ENCODE measurements around the gene ZKSCAN3. TPM values are rescaled to one million over a fixed set of nuclear protein-coding genes. Genes with fewer than 3 reads are reported as not detected.
A peak's percentile ranks its signal among the peaks of the same experiment; 100 is the strongest.

ZKSCAN3 gene
- total and polyA plus RNA-seq, 2 of the 8 experiments (the other 6 are each of a cell fraction or from before 2014, with no cell fraction given) = 2.7 to 9.8 TPM

GRCh38 chr6:28399350-28400121 is 49.8 kb downstream of the ZKSCAN3 start, which contains the start of gene ZSCAN12 (continued):
- no peak for TF ChIP-seq NRF1 (IDR thresholded peaks at IDR 0.05; ENCODE audit: low read depth, low read length)
- TF ChIP-seq, protein P1, sequence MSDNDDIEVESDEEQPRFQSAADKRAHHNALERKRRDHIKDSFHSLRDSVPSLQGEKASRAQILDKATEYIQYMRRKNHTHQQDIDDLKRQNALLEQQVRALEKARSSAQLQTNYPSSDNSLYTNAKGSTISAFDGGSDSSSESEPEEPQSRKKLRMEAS (IDR thresholded peaks at IDR 0.05) = peak; percentile 49
- TF ChIP-seq BACH1 (IDR thresholded peaks at IDR 0.05; ENCODE audit: low read length) = 0 out of 2 replicates have a peak, but pooled peaks have one; percentile 13
- TF ChIP-seq, protein P2, sequence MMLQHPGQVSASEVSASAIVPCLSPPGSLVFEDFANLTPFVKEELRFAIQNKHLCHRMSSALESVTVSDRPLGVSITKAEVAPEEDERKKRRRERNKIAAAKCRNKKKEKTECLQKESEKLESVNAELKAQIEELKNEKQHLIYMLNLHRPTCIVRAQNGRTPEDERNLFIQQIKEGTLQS (IDR thresholded peaks at IDR 0.05; ENCODE audit: insufficient read depth, low read depth, low read length) = no peak
- TF ChIP-seq SIX5 (IDR thresholded peaks at IDR 0.05; ENCODE audit: low read depth, low read length) = no peak
- TF ChIP-seq RNF2 (IDR thresholded peaks at IDR 0.05; ENCODE audit: borderline replicate concordance, low read depth, low read length, missing control alignments, poor library complexity, severe bottlenecking) = no peak
- peak; percentile 82 for TF ChIP-seq PHF8 (conservative IDR thresholded peaks at IDR 0.05; ENCODE audit: low read depth, low read length)
- no peak for TF ChIP-seq BCL11A (IDR thresholded peaks at IDR 0.05; ENCODE audit: low read depth in 2 of 2, low read length in 2 of 2)
- peak in 1 of 2 experiments; percentile 30; a peak in 1 of 4 replicates for TF ChIP-seq RAD21 (IDR thresholded peaks at IDR 0.05 in 1 of 2, conservative IDR thresholded peaks at IDR 0.05 in 1 of 2; ENCODE audit: low read depth in 2 of 2, low read length in 2 of 2)
- no peak for TF ChIP-seq GTF2F1 (IDR thresholded peaks at IDR 0.05; ENCODE audit: borderline replicate concordance, low read depth, low read length)
- no peak for TF ChIP-seq RXRA (IDR thresholded peaks at IDR 0.05; ENCODE audit: insufficient read depth, low read depth, low read length)
- TF ChIP-seq POLR2AphosphoS5 (IDR thresholded peaks at IDR 0.05; ENCODE audit: low read depth, low read length) = peak; percentile 83; the same call in 1 of the 2 replicates
- TF ChIP-seq USF2 (IDR thresholded peaks at IDR 0.05; ENCODE audit: low read length) = no peak
- peak in 1 of 2 experiments; percentile 62; a peak in 1 of 3 replicates for TF ChIP-seq EP300 (IDR thresholded peaks at IDR 0.05; ENCODE audit: borderline replicate concordance in 1 of 2, low read depth in 2 of 2, low read length in 2 of 2)
- TF ChIP-seq JUND (IDR thresholded peaks at IDR 0.05; ENCODE audit: low read length) = no peak
- TF ChIP-seq GABPA (IDR thresholded peaks at IDR 0.05; ENCODE audit: borderline replicate concordance, insufficient read depth, low read length) = peak; percentile 89
- TF ChIP-seq TCF12 (IDR thresholded peaks at IDR 0.05; ENCODE audit: low read depth, low read length) = 0 out of 2 replicates have a peak, but pooled peaks have one; percentile 43
- peak; percentile 88 for TF ChIP-seq TBP (IDR thresholded peaks at IDR 0.05; ENCODE audit: low read depth, low read length)
- no peak for TF ChIP-seq MAFK (IDR thresholded peaks at IDR 0.05; ENCODE audit: low read depth, low read length)
- peak; percentile 86; the same call in 1 of the 2 replicates for TF ChIP-seq RBBP5 (IDR thresholded peaks at IDR 0.05; ENCODE audit: borderline replicate concordance, low read depth, low read length)
- no peak for TF ChIP-seq CEBPB (IDR thresholded peaks at IDR 0.05; ENCODE audit: low read depth, low read length)

Measured in H1 (cell line).